A673 (cell line): Measurements from ENCODE around the gene CDYL. TPM values are rescaled to one million over a fixed set of nuclear protein-coding genes. Genes with fewer than 3 reads are reported as not detected.

ENCODE experiments used
- BruUV-seq: library from RNA; stranded (reverse); fragments of 400-500 nt; replicated peaks from 2 replicates; lab custom pipeline; 2021; lab: Mats Ljungman, UMichigan
- CTCF ChIA-PET: fragments of 300-600 bp; sonication (Branson Sonifier 250); formaldehyde crosslinking; loops from one replicate; lab custom pipeline; 2022; ENCODE audit warnings: antibody characterized with exemption; lab: Charles Lee
- POLR2A ChIA-PET: fragments of 300-600 bp; sonication (Branson Sonifier 250); formaldehyde crosslinking; loops from one replicate; lab custom pipeline; 2022; ENCODE audit warnings: antibody characterized with exemption; ENCODE audit not compliant: low non-redundant PET; lab: Charles Lee
- DNase-seq: peaks from one replicate; pipeline ENCODE4 v3.0.0-alpha.2; 2015; ENCODE audit warnings: low spot score
- H3K27ac ChIP-seq: fragments of 200-600 bp; sonication (generic); 2 replicates; pipeline ENCODE4 v1.5.1; 2016; ENCODE audit warnings: mixed run types, low read depth, mild to moderate bottlenecking, mixed read lengths, antibody characterized with exemption, low read length; ENCODE audit not compliant: poor library complexity, severe bottlenecking
- H3K27me3 ChIP-seq: fragments of 200-600 bp; sonication (generic); replicated peaks from 2 replicates; pipeline ENCODE4 v1.6.1; 2017; ENCODE audit warnings: mixed run types, low read depth, mild to moderate bottlenecking, mixed read lengths, antibody characterized with exemption, low read length; ENCODE audit not compliant: insufficient read depth, poor library complexity
- H3K36me3 ChIP-seq: fragments of 200-600 bp; sonication (generic); 2 replicates; pipeline ENCODE4 v1.6.1; 2016; ENCODE audit warnings: mixed run types, mild to moderate bottlenecking, mixed read lengths, antibody characterized with exemption, low read length; ENCODE audit not compliant: insufficient read depth, poor library complexity, severe bottlenecking
- H3K4me1 ChIP-seq: fragments of 200-600 bp; sonication (generic); 2 replicates; pipeline ENCODE4 v1.6.1; 2017; ENCODE audit warnings: mixed run types, mild to moderate bottlenecking, mixed read lengths, antibody characterized with exemption, low read length; ENCODE audit not compliant: insufficient read depth, poor library complexity, severe bottlenecking
- H3K4me3 ChIP-seq: fragments of 200-600 bp; sonication (generic); 2 replicates; pipeline ENCODE4 v1.5.1; 2016; ENCODE audit warnings: low read depth, mixed run types, mild to moderate bottlenecking, mixed read lengths, low read length; ENCODE audit not compliant: poor library complexity, severe bottlenecking
- H3K9me3 ChIP-seq: fragments of 200-600 bp; sonication (generic); 2 replicates; pipeline ENCODE4 v1.6.1; 2016; ENCODE audit warnings: mixed run types, low read depth, mild to moderate bottlenecking, mixed read lengths, antibody characterized with exemption, low read length; ENCODE audit not compliant: poor library complexity, severe bottlenecking
- EZH2 ChIP-seq: fragments of 200-600 bp; sonication (generic); IDR thresholded peaks from 2 replicates; pipeline ENCODE4 v1.6.1; 2017; ENCODE audit warnings: borderline replicate concordance, low read depth, mild to moderate bottlenecking, mixed read lengths, antibody characterized with exemption, low read length; ENCODE audit not compliant: poor library complexity, severe bottlenecking
- intact Hi-C: fragments of 100-400 bp; cut with micrococcal nuclease; formaldehyde crosslinking; loops from one replicate; pipeline ENCODE4 v1.10.0; 2022; ENCODE audit not compliant: unreplicated experiment
- total RNA-seq: library from RNA; stranded (reverse); gene quantifications from 2 replicates; pipeline ENCODE4 v1.2.3, GENCODE V29; 2021
- TF ChIP-seq, protein P1 (sequence below): fragments of 300-800, 200-600 bp; sonication (generic); conservative IDR thresholded peaks from 2 replicates; pipeline ENCODE4 v1.5.1; 2017; ENCODE audit warnings: low read depth, mild to moderate bottlenecking, antibody characterized with exemption, low read length, moderate library complexity, mixed read lengths

CDYL gene
- total RNA-seq, 1 experiment from 2014 or later: 57.6 TPM

DNA sequence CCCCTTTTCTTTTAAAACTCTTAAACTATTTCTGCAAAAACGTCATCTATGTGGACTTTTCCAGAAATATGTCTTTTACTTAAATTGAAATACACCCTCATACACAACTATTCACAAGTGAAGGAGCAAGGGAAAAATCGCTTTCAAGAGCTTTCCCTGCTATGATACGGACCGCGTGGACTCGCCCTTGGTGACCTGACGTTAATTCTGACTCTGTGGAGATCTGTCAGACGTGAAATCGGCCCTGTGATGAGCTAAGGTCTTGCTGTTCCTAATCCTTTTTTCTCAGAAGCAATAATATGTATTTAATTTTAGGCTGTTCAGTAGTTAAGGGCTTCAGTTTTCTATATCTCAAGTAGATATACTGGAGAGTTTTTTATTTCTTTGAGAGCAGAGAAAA is 114.0 kb downstream of the CDYL start:
- intact Hi-C loops: no loop called here
- Histone ChIP-seq H3K36me3 (no peaks in the 10 kb centered on the region), H3K9me3 (no peaks in the 10 kb centered on the region), H3K27ac (no peak overlapping the region), H3K27me3 (no peaks in the 10 kb centered on the region), H3K4me3 (no peak overlapping the region), H3K4me1 (peaks cover 9% of the 10 kb centered on the region)
- no TSS peak for BruUV-seq
- ChIA-PET CTCF (no interaction called here), POLR2A (no interaction called here)
- TF ChIP-seq, protein P1, sequence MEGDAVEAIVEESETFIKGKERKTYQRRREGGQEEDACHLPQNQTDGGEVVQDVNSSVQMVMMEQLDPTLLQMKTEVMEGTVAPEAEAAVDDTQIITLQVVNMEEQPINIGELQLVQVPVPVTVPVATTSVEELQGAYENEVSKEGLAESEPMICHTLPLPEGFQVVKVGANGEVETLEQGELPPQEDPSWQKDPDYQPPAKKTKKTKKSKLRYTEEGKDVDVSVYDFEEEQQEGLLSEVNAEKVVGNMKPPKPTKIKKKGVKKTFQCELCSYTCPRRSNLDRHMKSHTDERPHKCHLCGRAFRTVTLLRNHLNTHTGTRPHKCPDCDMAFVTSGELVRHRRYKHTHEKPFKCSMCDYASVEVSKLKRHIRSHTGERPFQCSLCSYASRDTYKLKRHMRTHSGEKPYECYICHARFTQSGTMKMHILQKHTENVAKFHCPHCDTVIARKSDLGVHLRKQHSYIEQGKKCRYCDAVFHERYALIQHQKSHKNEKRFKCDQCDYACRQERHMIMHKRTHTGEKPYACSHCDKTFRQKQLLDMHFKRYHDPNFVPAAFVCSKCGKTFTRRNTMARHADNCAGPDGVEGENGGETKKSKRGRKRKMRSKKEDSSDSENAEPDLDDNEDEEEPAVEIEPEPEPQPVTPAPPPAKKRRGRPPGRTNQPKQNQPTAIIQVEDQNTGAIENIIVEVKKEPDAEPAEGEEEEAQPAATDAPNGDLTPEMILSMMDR: no peak
- no peak for TF ChIP-seq EZH2
- no peak for DNase-seq

DNA sequence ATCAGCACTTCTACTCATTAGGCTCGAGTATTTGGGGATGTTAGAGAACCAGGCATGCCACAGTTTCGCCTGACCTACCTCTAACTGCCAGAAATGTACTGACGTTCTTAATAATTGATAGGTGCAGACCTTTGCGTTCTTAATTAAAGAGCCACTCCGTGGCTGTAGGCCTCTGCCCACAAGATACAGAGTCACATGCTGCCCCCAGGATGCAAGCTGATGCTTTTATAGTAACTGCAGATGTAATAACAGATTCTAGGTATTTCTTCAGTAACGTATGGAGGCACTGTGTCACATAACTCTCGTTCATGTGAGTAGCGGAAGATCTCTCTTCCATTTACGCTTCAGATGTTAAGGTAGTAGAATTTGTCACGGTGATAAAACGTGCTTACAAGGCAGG is 114.4 kb downstream of the CDYL start:
- Histone ChIP-seq H3K27me3 (no peaks in the 10 kb centered on the region), H3K4me3 (no peak overlapping the region), H3K4me1 (peaks cover 9% of the 10 kb centered on the region), H3K36me3 (no peaks in the 10 kb centered on the region), H3K9me3 (no peaks in the 10 kb centered on the region), H3K27ac (no peak overlapping the region)
- DNase-seq: no peak
- CTCF ChIA-PET: no interaction called here
- POLR2A ChIA-PET: no interaction called here
- intact Hi-C loops: no loop called here
- BruUV-seq: no TSS peak
- no peak for TF ChIP-seq EZH2
- TF ChIP-seq, protein P1: no peak

DNA sequence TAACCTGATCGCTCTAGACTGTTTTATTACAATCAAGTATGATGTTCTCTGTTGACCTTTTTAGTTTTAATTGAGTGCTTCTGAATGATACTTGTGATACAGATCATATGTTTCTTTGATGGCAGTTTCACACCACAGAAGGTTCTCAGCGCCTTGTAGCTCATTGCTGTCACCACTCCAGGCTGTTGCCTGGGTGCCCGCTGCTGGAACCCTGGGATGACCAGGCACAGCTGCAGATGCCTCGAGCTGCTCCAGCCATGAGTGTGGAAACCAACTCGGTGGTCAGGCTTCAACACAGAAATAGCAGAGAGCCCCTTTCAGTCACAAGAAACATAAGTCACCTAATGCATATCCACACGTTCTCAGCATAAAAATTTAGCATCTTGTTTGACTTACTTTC is 114.9 kb downstream of the CDYL start:
- ChIA-PET CTCF (no interaction called here), POLR2A (no interaction called here)
- intact Hi-C loops: no loop called here
- Histone ChIP-seq H3K27me3 (no peaks in the 10 kb centered on the region), H3K9me3 (no peaks in the 10 kb centered on the region), H3K4me3 (no peak overlapping the region), H3K4me1 (peaks cover 9% of the 10 kb centered on the region), H3K36me3 (no peaks in the 10 kb centered on the region), H3K27ac (no peak overlapping the region)
- DNase-seq: no peak
- BruUV-seq: no TSS peak
- no peak for TF ChIP-seq EZH2

DNA sequence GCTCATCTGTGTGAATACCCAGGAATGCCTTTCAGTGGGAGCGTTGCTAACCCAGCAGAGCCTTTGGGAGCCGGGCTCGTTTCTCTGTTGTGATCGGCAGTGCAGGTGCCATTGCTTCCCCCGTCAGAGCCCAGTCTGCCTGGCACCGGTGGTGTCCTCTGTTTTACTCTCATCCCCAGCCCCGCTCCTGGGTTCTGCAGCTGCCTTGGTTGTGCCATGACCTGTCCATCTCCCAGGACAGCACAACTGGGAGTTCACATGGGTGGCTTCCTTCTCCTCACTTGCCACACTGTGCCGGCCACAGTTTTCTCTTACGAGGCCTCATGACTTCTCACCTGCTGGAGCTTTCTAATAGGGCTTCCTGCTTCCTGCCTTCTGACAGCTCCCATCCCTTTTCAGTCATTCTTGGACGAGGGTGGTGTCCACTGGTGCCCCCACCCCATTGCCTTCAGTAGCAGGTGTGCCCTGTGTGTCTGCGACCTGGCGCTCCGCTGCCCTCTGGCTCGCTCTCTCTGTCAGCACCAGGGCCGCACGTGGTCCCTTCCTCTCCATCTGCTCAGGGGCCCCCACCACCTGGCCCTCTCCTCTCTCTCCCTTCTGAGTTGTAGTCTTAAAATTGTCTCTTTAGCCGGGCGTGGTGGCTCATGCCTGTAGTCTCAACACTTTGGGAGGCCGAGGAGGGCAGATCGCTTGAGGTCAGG is 116.7 kb downstream of the CDYL start:
- no peaks in the 10 kb centered on the region for H3K36me3 ChIP-seq
- ChIA-PET POLR2A (no interaction called here), CTCF (no interaction called here)
- no peak for DNase-seq
- H3K9me3 ChIP-seq: no peaks in the 10 kb centered on the region
- no TSS peak for BruUV-seq
- no peak for TF ChIP-seq EZH2
- TF ChIP-seq, protein P1: no peak
- no peak overlapping the region for H3K4me3 ChIP-seq
- H3K27ac ChIP-seq: no peak overlapping the region
- peaks cover 9% of the 10 kb centered on the region for H3K4me1 ChIP-seq
- intact Hi-C loops: no loop called here
- no peaks in the 10 kb centered on the region for H3K27me3 ChIP-seq
